A673 (cell line): ENCODE data around the gene LETMD1.

Experiments
- EZH2 ChIP-seq: fragments of 200-600 bp; sonication (generic); IDR thresholded peaks from 2 replicates; pipeline ENCODE4 v1.6.1; 2017; ENCODE audit warnings: borderline replicate concordance, low read depth, mild to moderate bottlenecking, mixed read lengths, antibody characterized with exemption, low read length; ENCODE audit not compliant: poor library complexity, severe bottlenecking
- TF ChIP-seq, protein P1 (sequence below): fragments of 300-800, 200-600 bp; sonication (generic); conservative IDR thresholded peaks from 2 replicates; pipeline ENCODE4 v1.5.1; 2017; ENCODE audit warnings: low read depth, mild to moderate bottlenecking, antibody characterized with exemption, low read length, moderate library complexity, mixed read lengths

DNA sequence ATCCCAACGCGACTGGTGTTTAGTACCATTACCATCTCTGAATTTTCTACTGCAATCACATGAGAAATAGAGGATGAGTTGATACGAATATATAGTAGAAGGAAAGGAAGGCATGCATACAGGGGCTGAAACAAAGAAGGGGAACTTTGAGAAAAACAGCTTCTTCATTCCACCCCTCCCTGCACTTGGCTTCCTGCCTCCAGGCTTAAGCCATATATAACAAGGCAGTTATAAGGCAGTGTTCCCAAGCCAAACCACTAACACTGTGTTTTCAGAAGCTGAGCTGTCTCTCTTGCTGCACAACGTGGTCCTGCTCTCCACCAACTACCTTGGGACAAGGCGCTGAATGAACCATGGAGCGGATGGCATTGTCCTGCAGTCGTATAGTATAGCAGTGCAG lies 11.0 kb downstream of the LETMD1 start:
- TF ChIP-seq, protein P1, sequence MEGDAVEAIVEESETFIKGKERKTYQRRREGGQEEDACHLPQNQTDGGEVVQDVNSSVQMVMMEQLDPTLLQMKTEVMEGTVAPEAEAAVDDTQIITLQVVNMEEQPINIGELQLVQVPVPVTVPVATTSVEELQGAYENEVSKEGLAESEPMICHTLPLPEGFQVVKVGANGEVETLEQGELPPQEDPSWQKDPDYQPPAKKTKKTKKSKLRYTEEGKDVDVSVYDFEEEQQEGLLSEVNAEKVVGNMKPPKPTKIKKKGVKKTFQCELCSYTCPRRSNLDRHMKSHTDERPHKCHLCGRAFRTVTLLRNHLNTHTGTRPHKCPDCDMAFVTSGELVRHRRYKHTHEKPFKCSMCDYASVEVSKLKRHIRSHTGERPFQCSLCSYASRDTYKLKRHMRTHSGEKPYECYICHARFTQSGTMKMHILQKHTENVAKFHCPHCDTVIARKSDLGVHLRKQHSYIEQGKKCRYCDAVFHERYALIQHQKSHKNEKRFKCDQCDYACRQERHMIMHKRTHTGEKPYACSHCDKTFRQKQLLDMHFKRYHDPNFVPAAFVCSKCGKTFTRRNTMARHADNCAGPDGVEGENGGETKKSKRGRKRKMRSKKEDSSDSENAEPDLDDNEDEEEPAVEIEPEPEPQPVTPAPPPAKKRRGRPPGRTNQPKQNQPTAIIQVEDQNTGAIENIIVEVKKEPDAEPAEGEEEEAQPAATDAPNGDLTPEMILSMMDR, result no peak
- no peak for TF ChIP-seq EZH2
